ENCODE measurements around the gene KANK2.

DNA sequence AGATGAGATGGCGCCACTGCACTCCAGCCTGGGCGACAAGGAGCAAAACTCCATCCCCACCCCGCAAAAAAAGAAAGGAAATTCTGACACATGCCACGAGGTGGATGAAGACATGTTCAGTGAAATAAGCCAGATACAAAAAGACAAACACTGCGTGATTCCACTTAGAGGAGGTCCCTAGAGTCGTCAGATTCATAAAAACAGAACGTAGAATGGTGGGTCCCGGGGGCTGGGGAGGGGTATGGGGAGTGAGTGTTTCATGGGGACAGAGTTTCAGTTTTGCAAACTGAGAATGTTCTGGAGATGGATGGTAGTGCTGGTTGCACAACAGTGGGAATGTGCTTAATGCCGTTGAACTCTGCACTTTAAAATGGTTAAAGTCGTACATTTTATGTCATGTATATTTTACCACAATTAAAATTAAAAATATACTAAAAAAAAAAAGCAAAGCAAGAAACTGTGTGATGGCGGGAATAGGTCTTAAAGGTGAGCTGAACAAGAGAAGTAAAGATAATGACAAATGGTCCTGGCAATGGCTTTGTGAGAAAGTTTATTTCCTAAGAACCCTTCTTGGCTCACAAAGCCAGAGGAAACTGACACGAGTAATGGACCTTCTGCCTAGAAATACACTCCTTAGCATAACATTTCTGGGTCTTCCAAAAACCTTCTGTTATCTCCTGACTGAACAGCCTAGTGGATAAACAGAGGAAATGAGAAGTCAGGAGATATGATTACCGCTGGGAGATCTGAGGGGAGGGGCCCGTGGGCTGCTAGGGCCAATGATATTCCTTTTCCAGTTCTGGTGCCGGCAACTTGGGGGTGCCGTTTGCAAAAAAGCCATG, 37.5 kb downstream of the KANK2 start:
- TF ChIP-seq EZH2 (IDR thresholded peaks at IDR 0.05; ENCODE audit: insufficient read depth, poor library complexity, severe bottlenecking), result no peak
- TF ChIP-seq EZH2phosphoT487 (IDR thresholded peaks at IDR 0.05; ENCODE audit: insufficient read depth, low read depth), result no peak
